Sigmoid colon (tissue), 7 donors: Measurements from ENCODE around the gene GNPAT. TPM values are rescaled to one million over a fixed set of nuclear protein-coding genes. Genes with fewer than 3 reads are reported as not detected.

Experiments
- DNase-seq: peaks from one replicate; pipeline ENCODE4 v3.0.0-alpha.2; 2019
- H3K27ac ChIP-seq, 4 donors: fragments of 200-600 bp; sonication (generic); one replicate each; pipeline ENCODE4 v1.5.1; 2016 to 2019; ENCODE audit warnings: mild to moderate bottlenecking in 1 of 4
- H3K27me3 ChIP-seq, 3 donors: fragments of 200-600 bp; sonication (generic); one replicate each; pipeline ENCODE4 v1.5.1; 2019; ENCODE audit warnings: mild to moderate bottlenecking in 1 of 3
- H3K36me3 ChIP-seq, 4 donors: fragments of 200-600 bp; sonication (generic); one replicate each; pipeline ENCODE4 v1.5.1; 2016 to 2019
- H3K4me1 ChIP-seq, 4 donors: fragments of 200-600 bp; sonication (generic); one replicate each; pipeline ENCODE4 v1.5.1; 2017 to 2019
- H3K4me3 ChIP-seq, 4 donors: fragments of 200-600 bp; sonication (generic); one replicate each; pipeline ENCODE4 v1.5.1; 2017 to 2019; ENCODE audit warnings: mild to moderate bottlenecking in 2 of 4, moderate library complexity in 1 of 4
- H3K9me3 ChIP-seq, 4 donors: fragments of 200-600 bp in 3 of 4; sonication (generic) in 3 of 4; one replicate each; pipeline versions ENCODE4 v1.5.1 to v1.6.1; 2013 to 2019
- EP300 ChIP-seq, 4 donors: sonication (generic); formaldehyde crosslinking; IDR thresholded peaks; one replicate each; pipeline ENCODE4 v1.6.1; 2017; ENCODE audit warnings: antibody characterized with exemption in 4 of 4
- POLR2A ChIP-seq, 2 donors: fragments of 450-650 bp; IDR thresholded peaks; one replicate each; pipeline ENCODE4 v1.6.1; 2016; ENCODE audit warnings: antibody characterized with exemption in 2 of 2, mild to moderate bottlenecking in 2 of 2, moderate library complexity in 2 of 2
- POLR2AphosphoS5 ChIP-seq, 4 donors: sonication (generic); formaldehyde crosslinking; IDR thresholded peaks; one replicate each; pipeline ENCODE4 v1.6.1; 2017; ENCODE audit warnings: antibody characterized with exemption in 4 of 4
- WGBS, 2 donors: extraction: QIAGEN DNeasy Blood & Tissue Kit; methylation state at CpG; one replicate each; pipeline ENCODE4 v1.1.7; 2013; 5-methylcytosine and 5-hydroxymethylcytosine counted together
- intact Hi-C: fragments of 100-400 bp; cut with DNase I; formaldehyde crosslinking; loops from one replicate; pipeline ENCODE4 v1.15.1; 2023
- polyA plus RNA-seq, 3 donors: library from polyadenylated mRNA; stranded (reverse); fragments of 200-250 nt; gene quantifications; one replicate each; pipeline ENCODE4 v1.2.3, GENCODE V29; 2013
- total RNA-seq, 4 donors: library from RNA; depleted of rRNA; stranded (reverse); fragments of >200 nt; gene quantifications; one replicate each; pipeline ENCODE4 v1.1.0, GENCODE V29; 2016
- TF ChIP-seq, protein P1 (sequence below), 4 experiments: fragments of 450-650 bp in 3 of 4; fragments of 200-600 bp in 1 of 4; IDR thresholded peaks; one replicate each; pipeline ENCODE4 v1.5.1; 2016 to 2019; ENCODE audit warnings: antibody characterized with exemption in 4 of 4, mild to moderate bottlenecking in 3 of 4, moderate library complexity in 2 of 4
- donor health status: healthy with polysubstance abuse.
- donor health status: Bipolar disorder and iron deficiency.
- donor health status: healthy.

GNPAT gene
- total and polyA plus RNA-seq, 7 donors, result 29.4 to 58.9 (median 45.9) TPM

DNA sequence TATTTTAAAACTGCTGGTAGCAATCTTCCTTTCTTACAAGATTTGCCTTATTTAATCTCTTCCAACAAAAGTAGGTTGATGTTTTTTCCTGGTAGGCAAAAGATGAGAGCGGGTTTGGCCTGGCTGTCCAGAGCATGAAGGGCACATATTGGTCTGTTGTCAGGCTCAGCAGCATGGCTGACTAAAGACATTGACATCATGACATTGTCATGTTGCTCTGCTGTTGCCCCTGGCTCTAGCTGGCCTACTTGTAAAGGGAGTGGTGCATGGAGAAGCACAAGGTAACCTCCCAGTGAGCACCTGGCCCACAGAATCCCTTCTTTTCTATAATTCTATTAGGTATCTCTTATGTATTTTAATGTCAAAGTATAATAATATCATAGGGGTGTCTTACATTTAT is 23.6 kb downstream of the GNPAT start:
- no peaks in the 10 kb centered on the region for H3K9me3 ChIP-seq
- no peak for DNase-seq
- intact Hi-C loops, result no loop called here
- TF ChIP-seq EP300 (IDR thresholded peaks at IDR 0.05) (no peak), POLR2A (IDR thresholded peaks at IDR 0.05) (no peak), POLR2AphosphoS5 (IDR thresholded peaks at IDR 0.05) (no peak)
- TF ChIP-seq, protein P1, sequence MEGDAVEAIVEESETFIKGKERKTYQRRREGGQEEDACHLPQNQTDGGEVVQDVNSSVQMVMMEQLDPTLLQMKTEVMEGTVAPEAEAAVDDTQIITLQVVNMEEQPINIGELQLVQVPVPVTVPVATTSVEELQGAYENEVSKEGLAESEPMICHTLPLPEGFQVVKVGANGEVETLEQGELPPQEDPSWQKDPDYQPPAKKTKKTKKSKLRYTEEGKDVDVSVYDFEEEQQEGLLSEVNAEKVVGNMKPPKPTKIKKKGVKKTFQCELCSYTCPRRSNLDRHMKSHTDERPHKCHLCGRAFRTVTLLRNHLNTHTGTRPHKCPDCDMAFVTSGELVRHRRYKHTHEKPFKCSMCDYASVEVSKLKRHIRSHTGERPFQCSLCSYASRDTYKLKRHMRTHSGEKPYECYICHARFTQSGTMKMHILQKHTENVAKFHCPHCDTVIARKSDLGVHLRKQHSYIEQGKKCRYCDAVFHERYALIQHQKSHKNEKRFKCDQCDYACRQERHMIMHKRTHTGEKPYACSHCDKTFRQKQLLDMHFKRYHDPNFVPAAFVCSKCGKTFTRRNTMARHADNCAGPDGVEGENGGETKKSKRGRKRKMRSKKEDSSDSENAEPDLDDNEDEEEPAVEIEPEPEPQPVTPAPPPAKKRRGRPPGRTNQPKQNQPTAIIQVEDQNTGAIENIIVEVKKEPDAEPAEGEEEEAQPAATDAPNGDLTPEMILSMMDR (IDR thresholded peaks at IDR 0.05), result no peak
- H3K27me3 ChIP-seq, result no peaks in the 10 kb centered on the region
- H3K4me1 ChIP-seq, result no peaks in the 10 kb centered on the region
- WGBS, 2 donors, result 95 to 100% methylated on average over 1 of the region's 1 CpG
- no peak overlapping the region for H3K4me3 ChIP-seq
- no peak overlapping the region for H3K27ac ChIP-seq
- H3K36me3 ChIP-seq, result peaks cover 10 to 98% (median 38%) of the 10 kb centered on the region in 4 donors

DNA sequence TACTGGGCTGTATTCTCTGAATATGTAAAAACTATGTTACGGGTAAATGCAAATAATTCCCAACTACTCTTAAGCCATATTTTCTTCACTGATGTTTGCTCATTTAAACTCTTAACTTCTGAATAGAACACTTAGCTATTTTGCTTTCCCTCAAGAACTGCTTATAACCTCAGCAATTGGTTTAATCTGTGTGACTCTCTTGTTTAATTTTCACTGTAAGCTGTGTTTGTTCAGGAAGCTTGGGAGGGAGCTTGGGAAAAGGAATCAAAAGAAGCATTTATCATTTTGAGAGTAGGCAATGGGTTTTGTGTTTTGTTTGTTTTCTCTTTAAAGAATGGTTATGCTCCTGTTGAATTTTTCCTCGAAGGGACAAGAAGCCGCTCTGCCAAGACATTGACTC is 24.4 kb downstream of the GNPAT start:
- H3K4me3 ChIP-seq, result no peak overlapping the region
- H3K36me3 ChIP-seq, result peaks cover 10 to 98% (median 39%) of the 10 kb centered on the region in 4 donors
- H3K9me3 ChIP-seq, result no peaks in the 10 kb centered on the region
- 90 to 93% methylated on average over 3 of the region's 3 CpGs for WGBS, 2 donors
- H3K4me1 ChIP-seq, result no peaks in the 10 kb centered on the region
- no peaks in the 10 kb centered on the region for H3K27me3 ChIP-seq
- DNase-seq, result no peak
- TF ChIP-seq EP300 (IDR thresholded peaks at IDR 0.05) (no peak), POLR2AphosphoS5 (IDR thresholded peaks at IDR 0.05) (no peak), POLR2A (IDR thresholded peaks at IDR 0.05) (no peak)
- TF ChIP-seq, protein P1 (IDR thresholded peaks at IDR 0.05), result no peak
- intact Hi-C loops, result no loop called here
- H3K27ac ChIP-seq, result no peak overlapping the region

DNA sequence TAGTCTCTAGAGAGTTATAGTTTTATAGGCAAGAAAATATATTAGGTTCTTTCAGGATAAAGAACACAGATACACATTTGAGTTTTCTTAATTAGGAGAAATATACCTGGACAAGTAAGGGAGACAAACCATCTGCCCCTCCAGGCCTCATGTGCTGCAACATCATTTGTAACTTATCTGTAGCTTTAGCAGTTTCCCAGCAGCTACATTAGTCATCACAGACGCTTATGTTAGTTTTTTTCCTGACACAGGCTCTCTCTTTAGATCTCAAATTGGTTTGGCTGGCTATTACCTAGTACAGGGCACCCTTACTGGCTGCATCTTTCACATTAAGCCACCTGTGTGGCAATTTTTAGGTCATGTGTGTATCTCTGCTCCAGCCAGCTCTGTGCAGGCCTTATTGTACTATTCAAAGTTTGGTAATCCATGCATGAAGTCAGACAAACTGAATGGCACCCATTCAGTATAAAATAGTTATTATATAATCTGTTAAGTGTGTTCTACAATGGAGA is 25.9 kb downstream of the GNPAT start:
- Histone ChIP-seq H3K9me3 (no peaks in the 10 kb centered on the region), H3K4me1 (no peaks in the 10 kb centered on the region), H3K36me3 (peaks cover 10 to 97% (median 44%) of the 10 kb centered on the region in 4 donors), H3K27me3 (no peaks in the 10 kb centered on the region), H3K4me3 (no peak overlapping the region), H3K27ac (no peak overlapping the region)
- TF ChIP-seq, protein P1 (IDR thresholded peaks at IDR 0.05), result no peak
- TF ChIP-seq EP300 (IDR thresholded peaks at IDR 0.05) (no peak), POLR2A (IDR thresholded peaks at IDR 0.05) (no peak), POLR2AphosphoS5 (IDR thresholded peaks at IDR 0.05) (no peak)
- intact Hi-C loops, result no loop called here
- WGBS, 2 donors, result 56 to 92% methylated on average over 1 of the region's 1 CpG
- DNase-seq, result no peak

DNA sequence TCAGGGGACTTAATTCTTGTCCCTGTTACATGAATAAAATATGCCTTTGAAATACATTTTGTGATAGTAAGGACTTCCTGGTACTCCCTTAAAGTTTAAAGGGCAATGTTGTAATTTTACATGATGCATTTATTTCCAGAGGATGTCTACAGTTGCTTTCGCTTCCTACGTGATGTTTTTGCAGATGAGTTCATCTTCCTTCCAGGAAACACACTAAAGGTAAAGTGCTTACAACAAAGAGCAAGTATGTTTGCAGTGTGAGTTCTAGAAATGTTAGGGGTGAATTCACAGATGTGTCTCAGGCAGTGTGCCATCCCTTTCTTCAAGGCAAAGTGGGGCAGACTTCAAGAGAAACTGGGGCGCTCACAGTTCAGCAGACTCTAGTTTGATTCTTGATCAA is 31.2 kb downstream of the GNPAT start:
- Histone ChIP-seq H3K4me1 (no peaks in the 10 kb centered on the region), H3K9me3 (no peaks in the 10 kb centered on the region), H3K4me3 (no peak overlapping the region), H3K27me3 (no peaks in the 10 kb centered on the region), H3K27ac (no peak overlapping the region), H3K36me3 (peaks cover 13 to 98% (median 46%) of the 10 kb centered on the region in 4 donors)
- no peak for DNase-seq
- WGBS, 2 donors, result 66 to 77% methylated on average over 3 of the region's 3 CpGs
- intact Hi-C loops, result no loop called here
- TF ChIP-seq POLR2A (IDR thresholded peaks at IDR 0.05) (no peak), POLR2AphosphoS5 (IDR thresholded peaks at IDR 0.05) (no peak), EP300 (IDR thresholded peaks at IDR 0.05) (no peak)

DNA sequence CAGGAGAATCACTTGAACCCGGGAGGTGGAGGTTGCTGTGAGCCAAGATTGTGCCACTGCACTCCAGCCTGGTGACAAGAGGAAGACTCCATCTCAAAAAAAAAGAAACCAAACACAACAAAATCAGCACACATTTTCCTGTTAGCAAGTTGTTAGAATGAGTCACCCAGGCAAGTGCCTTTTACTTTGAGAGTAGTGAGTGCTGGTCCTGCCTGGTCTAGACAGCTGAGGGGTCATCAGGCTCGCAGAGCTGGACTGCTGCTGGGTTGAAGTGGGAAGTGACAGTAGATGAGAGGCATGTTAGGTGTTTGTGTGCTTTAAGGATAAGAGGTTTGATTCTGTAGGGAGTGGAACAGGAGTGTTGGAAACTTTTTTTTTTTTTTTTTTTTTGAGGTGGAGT is 31.9 kb downstream of the GNPAT start:
- 85 to 96% methylated on average over 2 of the region's 2 CpGs for WGBS, 2 donors
- H3K27me3 ChIP-seq, result no peaks in the 10 kb centered on the region
- intact Hi-C loops, result no loop called here
- H3K36me3 ChIP-seq, result peaks cover 16 to 98% (median 44%) of the 10 kb centered on the region in 4 donors
- H3K4me3 ChIP-seq, result no peak overlapping the region
- TF ChIP-seq EP300 (IDR thresholded peaks at IDR 0.05) (no peak), POLR2AphosphoS5 (IDR thresholded peaks at IDR 0.05) (no peak), POLR2A (IDR thresholded peaks at IDR 0.05) (no peak)
- TF ChIP-seq, protein P1 (IDR thresholded peaks at IDR 0.05), result no peak
- no peaks in the 10 kb centered on the region for H3K9me3 ChIP-seq
- no peak for DNase-seq
- no peak overlapping the region for H3K27ac ChIP-seq
- no peaks in the 10 kb centered on the region for H3K4me1 ChIP-seq
